HG03442 (cell line): ENCODE results near the gene BCL2L11.
"Not testable (repeated sequence)": the region's sequence is repeated elsewhere in the genome, so short reads cannot be mapped to it uniquely, and the experiment has no call there.

Experiments used
- ATAC-seq: cut with Tn5 transposase; IDR thresholded peaks from one replicate; pipeline ENCODE4 v1.9.1; 2021; ENCODE audit warnings: mild to moderate bottlenecking, moderate library complexity; ENCODE audit not compliant: unreplicated experiment

BCL2L11 gene

GRCh38 chr2:111120253-111121027 lies at the start of gene BCL2L11:
TSS of gene BCL2L11 (plus strand) at chr2:111120914. CDS start at chr2:111123746, 2,832 bp downstream.
- ATAC-seq = peak; percentile 50

- ATAC-seq = peak; percentile 53
These were observed 49.0 kb upstream of the BCL2L11 start for GRCh38 chr2:111071600-111072171.

GRCh38 chr2:111072220-111072871 lies 48.4 kb upstream of the BCL2L11 start:
- no peak for ATAC-seq

GRCh38 chr2:111082659-111083058 lies 38.1 kb upstream of the BCL2L11 start:
- ATAC-seq = not testable (repeated sequence)

GRCh38 chr2:111091811-111092211 lies 28.9 kb upstream of the BCL2L11 start:
- ATAC-seq = peak; percentile 60

GRCh38 chr2:111094691-111095090 lies 26.0 kb upstream of the BCL2L11 start:
- ATAC-seq = no peak

GRCh38 chr2:111095434-111095833 lies 25.3 kb upstream of the BCL2L11 start:
- no peak for ATAC-seq

- no peak for ATAC-seq
These were observed 21.3 kb upstream of the BCL2L11 start for GRCh38 chr2:111099402-111099801.

- peak; percentile 18 for ATAC-seq
These were observed 20.5 kb upstream of the BCL2L11 start for GRCh38 chr2:111100087-111100764.

- ATAC-seq = peak; percentile 82
These were observed 19.9 kb upstream of the BCL2L11 start for GRCh38 chr2:111100765-111101162.

GRCh38 chr2:111101592-111101991 lies 19.1 kb upstream of the BCL2L11 start:
- ATAC-seq = no peak

- ATAC-seq = no peak
These were observed 18.5 kb upstream of the BCL2L11 start for GRCh38 chr2:111102216-111102615.

- no peak for ATAC-seq
These were observed 14.8 kb upstream of the BCL2L11 start for GRCh38 chr2:111105926-111106325.

GRCh38 chr2:111106706-111107105 lies 14.0 kb upstream of the BCL2L11 start:
- no peak for ATAC-seq

- no peak for ATAC-seq
These were observed 11.9 kb upstream of the BCL2L11 start for GRCh38 chr2:111108745-111109271.

GRCh38 chr2:111111101-111111755 lies 9.5 kb upstream of the BCL2L11 start:
- no peak for ATAC-seq

GRCh38 chr2:111113838-111114237 lies 6.9 kb upstream of the BCL2L11 start:
- no peak for ATAC-seq

- peak; percentile 32 for ATAC-seq
These were observed 4.5 kb upstream of the BCL2L11 start for GRCh38 chr2:111116011-111116746.

GRCh38 chr2:111116843-111117597 lies 3.7 kb upstream of the BCL2L11 start:
- ATAC-seq = no peak
